C4-2B (cell line): ENCODE measurements around the gene ADD1.

ENCODE experiments used
- CTCF ChIP-seq: fragments of 450-650 bp; conservative IDR thresholded peaks from 2 replicates; pipeline ENCODE4 v1.5.1; 2017; ENCODE audit warnings: mild to moderate bottlenecking
- ZFX ChIP-seq: fragments of 450-650 bp; IDR thresholded peaks from 2 replicates; pipeline ENCODE4 v1.6.1; 2017

DNA sequence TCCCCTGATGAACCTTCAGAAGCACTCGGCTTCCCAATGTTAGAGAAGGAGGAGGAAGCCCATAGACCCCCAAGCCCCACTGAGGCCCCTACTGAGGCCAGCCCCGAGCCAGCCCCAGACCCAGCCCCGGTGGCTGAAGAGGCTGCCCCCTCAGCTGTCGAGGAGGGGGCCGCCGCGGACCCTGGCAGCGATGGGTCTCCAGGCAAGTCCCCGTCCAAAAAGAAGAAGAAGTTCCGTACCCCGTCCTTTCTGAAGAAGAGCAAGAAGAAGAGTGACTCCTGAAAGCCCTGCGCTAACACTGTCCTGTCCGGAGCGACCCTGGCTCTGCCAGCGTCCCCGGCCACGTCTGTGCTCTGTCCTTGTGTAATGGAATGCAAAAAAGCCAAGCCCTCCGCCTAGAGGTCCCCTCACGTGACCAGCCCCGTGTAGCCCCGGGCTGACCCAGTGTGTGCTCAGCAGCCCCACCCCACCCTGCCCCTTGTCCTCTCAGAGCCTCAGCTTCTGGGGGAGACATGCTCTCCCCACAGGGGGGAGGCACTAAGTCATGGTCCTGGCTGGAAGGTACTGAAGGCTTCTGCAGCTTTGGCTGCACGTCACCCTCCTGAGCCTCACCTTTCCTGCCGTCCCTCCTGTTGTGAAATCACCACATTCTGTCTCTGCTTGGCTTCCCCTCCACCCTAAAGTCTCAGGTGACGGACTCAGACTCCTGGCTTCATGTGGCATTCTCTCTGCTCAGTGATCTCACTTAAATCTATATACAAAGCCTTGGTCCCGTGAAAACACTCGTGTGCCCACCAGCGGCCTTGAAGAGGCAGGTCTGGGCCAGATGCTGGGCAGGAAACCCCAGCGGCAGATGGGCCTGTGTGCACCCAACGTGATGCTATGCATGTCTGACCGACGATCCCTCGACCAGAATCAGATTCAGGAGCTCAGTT, 84.9 kb downstream of the ADD1 start:
- TF ChIP-seq CTCF = no peak
- TF ChIP-seq ZFX = no peak
